NCI-H2196 treated with DMSO at 0.1 percent for 48 hours (cell line): Measurements from ENCODE around the gene PLCD1.
"Not testable (repeated sequence)": the region's sequence is repeated elsewhere in the genome, so short reads cannot be mapped to it uniquely, and the experiment has no call there.

Experiments
- DNase-seq: peaks from one replicate; lab custom pipeline; 2025; ENCODE audit not compliant: unreplicated experiment; lab: John Stamatoyannopoulos, UW

PLCD1 gene

GRCh38 chr3:38038447-38038911 is 9.0 kb upstream of the PLCD1 start:
- no peak for DNase-seq

GRCh38 chr3:38036906-38037305 is 7.5 kb upstream of the PLCD1 start:
- DNase-seq: no peak

GRCh38 chr3:38036286-38036685 is 6.8 kb upstream of the PLCD1 start:
- DNase-seq: no peak

GRCh38 chr3:38034335-38034734 is 4.9 kb upstream of the PLCD1 start:
- not testable (repeated sequence) for DNase-seq

- not testable (repeated sequence) for DNase-seq
Observed at GRCh38 chr3:38033586-38033985, 4.1 kb upstream of the PLCD1 start.

GRCh38 chr3:38032328-38032865 is 3.0 kb upstream of the PLCD1 start:
- no peak for DNase-seq

- DNase-seq: peak; percentile 4
Observed at GRCh38 chr3:38031022-38031994, 1.9 kb upstream of the PLCD1 start.

GRCh38 chr3:38030126-38031021 is 932 bp upstream of the PLCD1 start:
- no peak for DNase-seq

GRCh38 chr3:38028621-38029361 is 651 bp downstream of the PLCD1 start:
- DNase-seq: no peak

- DNase-seq: no peak
Observed at GRCh38 chr3:38027466-38028465, 1.7 kb downstream of the PLCD1 start.

- DNase-seq: no peak
Observed at GRCh38 chr3:38026856-38027255, 2.6 kb downstream of the PLCD1 start.

GRCh38 chr3:38022896-38023709 is 6.3 kb downstream of the PLCD1 start:
- DNase-seq: no peak

GRCh38 chr3:38022301-38022700 is 7.1 kb downstream of the PLCD1 start:
- DNase-seq: no peak

- no peak for DNase-seq
Observed at GRCh38 chr3:38021196-38021595, 8.2 kb downstream of the PLCD1 start.

GRCh38 chr3:38020342-38020726 is 9.1 kb downstream of the PLCD1 start:
- DNase-seq: no peak

GRCh38 chr3:38019658-38020341 is 9.6 kb downstream of the PLCD1 start:
- DNase-seq: no peak

GRCh38 chr3:38018296-38019266 is 10.9 kb downstream of the PLCD1 start:
- no peak for DNase-seq
